Activated CD8-positive, alpha-beta memory T cell treated with anti-CD3 and anti-CD28 coated beads, Interleukin-2, amount 10 ng/mL, durations not matched to agents 7 days and 5 days (primary cell): ENCODE data around the gene ST14. TPM values are rescaled to one million over a fixed set of nuclear protein-coding genes. Genes with fewer than 3 reads are reported as not detected.
"Not testable (repeated sequence)": the region's sequence is repeated elsewhere in the genome, so short reads cannot be mapped to it uniquely, and the experiment has no call there.

ENCODE experiments used
- ATAC-seq: fragments of 150-1000 bp; cut with Tn5 transposase; one replicate; pipeline ENCODE4 v1.10.0; 2021; ENCODE audit warnings: moderate library complexity
- CTCF ChIA-PET: fragments of 350-600 bp; sonication (Branson Sonifier 250); formaldehyde crosslinking; loops from one replicate; lab custom pipeline; 2021; ENCODE audit warnings: antibody characterized with exemption; lab: Charles Lee
- DNase-seq: peaks from one replicate; pipeline ENCODE4 v3.0.0-alpha.2; 2020
- H3K27ac Mint-ChIP-seq: one replicate; pipeline ENCODE4 v1.8.0; 2021; ENCODE audit warnings: mild to moderate bottlenecking, mixed read lengths
- H3K27me3 Mint-ChIP-seq: one replicate; pipeline ENCODE4 v1.8.0; 2021; ENCODE audit warnings: mixed read lengths
- H3K36me3 Mint-ChIP-seq: one replicate; pipeline ENCODE4 v1.8.0; 2021; ENCODE audit warnings: mild to moderate bottlenecking, mixed read lengths
- H3K4me1 Mint-ChIP-seq: one replicate; pipeline ENCODE4 v1.8.0; 2021; ENCODE audit warnings: mixed read lengths
- H3K4me3 Mint-ChIP-seq: one replicate; pipeline ENCODE4 v1.8.0; 2021; ENCODE audit warnings: mild to moderate bottlenecking, moderate library complexity, mixed read lengths
- H3K9me3 Mint-ChIP-seq: one replicate; pipeline ENCODE4 v1.8.0; 2022; ENCODE audit warnings: low read depth, mixed read lengths
- total RNA-seq, 2 experiments: library from RNA; stranded (reverse); gene quantifications; one replicate each; pipeline ENCODE4 v1.2.3, GENCODE V29; 2021

The ST14 gene
- total RNA-seq, 2 experiments from 2014 or later = not detected

DNA sequence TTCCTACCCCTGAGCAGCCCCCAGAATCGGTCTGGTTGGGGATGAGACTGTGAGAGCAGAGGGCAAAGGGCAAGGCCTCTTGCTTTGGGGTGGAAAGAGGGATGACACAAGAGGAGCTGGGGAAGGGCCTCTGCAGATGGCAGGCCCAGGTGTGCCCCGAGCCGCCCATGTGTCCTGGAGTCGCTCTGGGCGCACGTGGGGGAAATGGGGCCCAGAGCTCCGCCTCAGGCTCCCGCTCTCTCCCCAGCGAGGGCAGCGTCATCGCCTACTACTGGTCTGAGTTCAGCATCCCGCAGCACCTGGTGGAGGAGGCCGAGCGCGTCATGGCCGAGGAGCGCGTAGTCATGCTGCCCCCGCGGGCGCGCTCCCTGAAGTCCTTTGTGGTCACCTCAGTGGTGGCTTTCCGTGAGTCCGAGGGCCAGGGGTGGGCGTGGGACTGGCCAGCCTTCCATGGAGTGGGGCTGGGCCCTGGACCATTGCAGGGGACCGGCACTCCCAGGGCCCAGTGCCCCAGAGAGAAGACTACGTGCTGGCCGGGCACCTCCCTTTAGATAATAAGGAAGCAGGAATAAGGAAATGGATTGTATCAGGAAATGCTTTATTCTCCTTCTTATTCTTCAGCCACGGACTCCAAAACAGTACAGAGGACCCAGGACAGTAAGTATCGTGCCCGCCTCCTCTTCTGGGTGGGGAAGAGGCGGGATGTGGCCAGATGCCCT is 30.1 kb downstream of the ST14 start:
- H3K9me3 Mint-ChIP-seq = no peaks in the 10 kb centered on the region
- H3K27me3 Mint-ChIP-seq = peaks cover 6% of the 10 kb centered on the region
- H3K4me3 Mint-ChIP-seq = no peak overlapping the region
- ATAC-seq (no peak), DNase-seq (no peak)
- no peaks in the 10 kb centered on the region for H3K36me3 Mint-ChIP-seq
- CTCF ChIA-PET = no interaction called here
- no peak overlapping the region for H3K27ac Mint-ChIP-seq
- H3K4me1 Mint-ChIP-seq = no peaks in the 10 kb centered on the region

DNA sequence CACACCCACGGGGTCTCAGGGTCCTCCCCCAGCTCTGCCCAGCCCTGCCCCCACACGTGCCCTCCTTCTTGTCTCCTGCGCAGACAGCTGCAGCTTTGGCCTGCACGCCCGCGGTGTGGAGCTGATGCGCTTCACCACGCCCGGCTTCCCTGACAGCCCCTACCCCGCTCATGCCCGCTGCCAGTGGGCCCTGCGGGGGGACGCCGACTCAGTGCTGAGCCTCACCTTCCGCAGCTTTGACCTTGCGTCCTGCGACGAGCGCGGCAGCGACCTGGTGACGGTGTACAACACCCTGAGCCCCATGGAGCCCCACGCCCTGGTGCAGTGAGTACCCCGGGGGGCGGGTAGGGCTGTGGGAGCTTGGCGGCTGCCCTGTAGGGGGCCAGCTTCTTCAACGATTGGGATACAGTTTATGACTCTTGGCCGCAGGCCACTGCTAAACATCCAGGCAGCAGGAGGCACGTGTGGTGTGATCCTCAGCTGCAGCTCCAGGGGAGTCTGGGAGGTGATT is 30.8 kb downstream of the ST14 start:
- DNase-seq (no peak), ATAC-seq (no peak)
- H3K4me3 Mint-ChIP-seq = no peak overlapping the region
- no peaks in the 10 kb centered on the region for H3K36me3 Mint-ChIP-seq
- CTCF ChIA-PET = no interaction called here
- no peaks in the 10 kb centered on the region for H3K4me1 Mint-ChIP-seq
- H3K9me3 Mint-ChIP-seq = no peaks in the 10 kb centered on the region
- no peaks in the 10 kb centered on the region for H3K27me3 Mint-ChIP-seq
- H3K27ac Mint-ChIP-seq = no peak overlapping the region

DNA sequence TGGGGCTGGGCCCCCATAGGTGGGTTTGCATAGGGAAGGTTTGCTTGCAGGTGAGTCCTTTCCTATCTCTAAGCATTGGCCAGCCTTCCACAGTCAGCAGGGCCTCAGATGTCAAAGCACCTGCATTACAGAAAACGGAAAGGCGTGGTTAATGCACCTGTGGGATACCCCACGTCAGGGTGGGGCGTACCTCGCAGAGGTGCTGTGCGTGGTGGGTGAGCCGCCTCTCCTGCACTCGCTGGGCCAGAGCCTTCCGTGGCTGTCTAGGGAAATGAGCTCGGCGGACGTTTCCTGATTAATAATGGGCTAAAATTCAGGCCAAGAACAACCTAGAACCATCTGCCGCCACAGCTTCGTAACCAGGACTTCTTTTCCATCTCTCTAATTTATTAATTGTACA is 32.3 kb downstream of the ST14 start:
- no peaks in the 10 kb centered on the region for H3K27me3 Mint-ChIP-seq
- no peak for DNase-seq
- ATAC-seq = no peak
- H3K4me3 Mint-ChIP-seq = no peak overlapping the region
- no peaks in the 10 kb centered on the region for H3K9me3 Mint-ChIP-seq
- H3K36me3 Mint-ChIP-seq = no peaks in the 10 kb centered on the region
- H3K27ac Mint-ChIP-seq = no peak overlapping the region
- no peaks in the 10 kb centered on the region for H3K4me1 Mint-ChIP-seq
- CTCF ChIA-PET = interaction anchor here (1.2 kb wide), 1 partner anchor 21 kb away, joined by 3 read pairs; no protein-coding TSS in a partner anchor

DNA sequence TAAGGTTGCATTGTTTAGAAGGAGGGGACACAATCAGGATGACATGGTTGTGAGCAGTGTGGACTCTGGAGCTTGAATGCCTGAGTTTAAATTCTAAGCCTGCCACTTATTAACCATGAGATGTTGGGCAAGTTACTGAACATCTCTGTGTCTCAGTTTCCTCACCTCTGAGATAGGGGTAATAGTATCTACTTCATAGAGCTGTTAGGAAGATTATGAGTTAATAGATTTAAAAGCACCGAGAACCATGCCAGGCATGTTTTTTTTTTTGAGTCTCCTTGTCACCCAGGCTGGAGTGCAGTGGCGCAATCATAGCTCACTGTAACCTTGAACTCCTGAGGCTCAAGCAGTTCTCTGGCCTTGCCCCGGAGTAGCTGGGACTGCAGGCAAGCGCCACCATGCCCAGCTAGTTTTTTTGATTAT is 33.3 kb downstream of the ST14 start:
- no peaks in the 10 kb centered on the region for H3K9me3 Mint-ChIP-seq
- no peaks in the 10 kb centered on the region for H3K36me3 Mint-ChIP-seq
- DNase-seq (no peak), ATAC-seq (no peak)
- no peaks in the 10 kb centered on the region for H3K27me3 Mint-ChIP-seq
- no peaks in the 10 kb centered on the region for H3K4me1 Mint-ChIP-seq
- H3K4me3 Mint-ChIP-seq = no peak overlapping the region
- CTCF ChIA-PET = no interaction called here
- no peak overlapping the region for H3K27ac Mint-ChIP-seq

GRCh38 chr11:130193551-130193950 is 34.0 kb downstream of the ST14 start:
- H3K27ac Mint-ChIP-seq, CTCF ChIA-PET, H3K4me3 Mint-ChIP-seq, H3K27me3 Mint-ChIP-seq, DNase-seq, ATAC-seq, H3K36me3 Mint-ChIP-seq, H3K4me1 Mint-ChIP-seq, H3K9me3 Mint-ChIP-seq: not testable (repeated sequence)

GRCh38 chr11:130194241-130195023 is 34.9 kb downstream of the ST14 start:
- CTCF ChIA-PET = no interaction called here
- no peaks in the 10 kb centered on the region for H3K36me3 Mint-ChIP-seq
- no peak for ATAC-seq

DNA sequence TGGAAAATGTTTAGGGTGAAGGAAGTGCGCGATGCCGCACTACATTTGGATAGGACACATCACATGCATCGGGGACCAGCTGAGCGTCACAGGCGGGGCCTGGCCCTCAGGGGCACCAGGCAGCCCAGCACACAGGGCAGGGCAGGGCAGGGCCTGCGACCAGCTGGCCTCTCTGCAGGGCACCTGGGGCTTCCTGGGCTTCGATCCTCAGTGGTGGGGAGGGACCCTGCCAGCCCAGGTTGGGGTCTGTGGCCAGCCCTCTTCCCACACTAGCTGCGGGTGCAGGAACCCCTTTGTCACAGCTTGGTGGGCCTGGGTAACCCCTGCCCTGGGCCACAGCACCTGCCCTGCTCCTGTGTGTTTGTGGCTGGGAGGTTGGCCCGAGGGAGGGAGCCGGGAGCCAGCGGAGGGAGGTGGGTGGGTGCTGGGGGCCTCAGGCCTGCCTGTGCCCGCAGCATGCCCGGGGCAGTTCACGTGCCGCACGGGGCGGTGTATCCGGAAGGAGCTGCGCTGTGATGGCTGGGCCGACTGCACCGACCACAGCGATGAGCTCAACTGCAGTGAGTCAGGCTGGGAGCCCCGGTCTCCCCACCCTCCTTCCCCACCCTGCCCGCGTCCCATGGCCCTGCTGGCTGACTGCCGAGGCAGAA is 37.9 kb downstream of the ST14 start:
- no peak overlapping the region for H3K4me3 Mint-ChIP-seq
- CTCF ChIA-PET = no interaction called here
- H3K27me3 Mint-ChIP-seq = no peaks in the 10 kb centered on the region
- DNase-seq (no peak), ATAC-seq (no peak)
- no peaks in the 10 kb centered on the region for H3K4me1 Mint-ChIP-seq
- H3K27ac Mint-ChIP-seq = no peak overlapping the region
- no peaks in the 10 kb centered on the region for H3K9me3 Mint-ChIP-seq
- H3K36me3 Mint-ChIP-seq = no peaks in the 10 kb centered on the region

More at GRCh38 chr11:130194241-130195023, 34.9 kb downstream of the ST14 start:
- Mint-ChIP-seq H3K27ac (no peak overlapping the region), H3K27me3 (no peaks in the 10 kb centered on the region), H3K9me3 (no peaks in the 10 kb centered on the region), H3K4me1 (no peaks in the 10 kb centered on the region), H3K4me3 (no peak overlapping the region)
- no peak for DNase-seq

GRCh38 chr11:130198292-130198691 is 38.7 kb downstream of the ST14 start:
- H3K27me3 Mint-ChIP-seq = no peaks in the 10 kb centered on the region
- H3K36me3 Mint-ChIP-seq = no peaks in the 10 kb centered on the region
- no peaks in the 10 kb centered on the region for H3K4me1 Mint-ChIP-seq
- no peak overlapping the region for H3K27ac Mint-ChIP-seq
- ATAC-seq = no peak
- no peak overlapping the region for H3K4me3 Mint-ChIP-seq
- H3K9me3 Mint-ChIP-seq = no peaks in the 10 kb centered on the region
- CTCF ChIA-PET = no interaction called here
- no peak for DNase-seq

- Mint-ChIP-seq H3K4me1 (no peaks in the 10 kb centered on the region), H3K36me3 (no peaks in the 10 kb centered on the region), H3K4me3 (no peak overlapping the region), H3K27ac (no peak overlapping the region), H3K27me3 (no peaks in the 10 kb centered on the region), H3K9me3 (no peaks in the 10 kb centered on the region)
- CTCF ChIA-PET = no interaction called here
- DNase-seq (no peak), ATAC-seq (no peak)
These were observed 39.4 kb downstream of the ST14 start for GRCh38 chr11:130198964-130199363.

- Mint-ChIP-seq H3K9me3 (no peaks in the 10 kb centered on the region), H3K36me3 (no peaks in the 10 kb centered on the region), H3K4me3 (no peak overlapping the region), H3K27ac (no peak overlapping the region), H3K27me3 (no peaks in the 10 kb centered on the region), H3K4me1 (no peaks in the 10 kb centered on the region)
- ATAC-seq (no peak), DNase-seq (no peak)
- CTCF ChIA-PET = no interaction called here
These were observed 40.2 kb downstream of the ST14 start for GRCh38 chr11:130199792-130200191.

GRCh38 chr11:130201026-130201425 is 41.4 kb downstream of the ST14 start:
- no peak for DNase-seq
- Mint-ChIP-seq H3K4me3 (no peak overlapping the region), H3K4me1 (no peaks in the 10 kb centered on the region), H3K36me3 (no peaks in the 10 kb centered on the region), H3K27ac (no peak overlapping the region), H3K9me3 (no peaks in the 10 kb centered on the region), H3K27me3 (no peaks in the 10 kb centered on the region)
- CTCF ChIA-PET = interaction anchor here (1.3 kb wide), 1 partner anchor 12 kb away, joined by 3 read pairs; no protein-coding TSS in a partner anchor
- no peak for ATAC-seq

- Mint-ChIP-seq H3K36me3 (no peaks in the 10 kb centered on the region), H3K4me1 (no peaks in the 10 kb centered on the region), H3K9me3 (no peaks in the 10 kb centered on the region), H3K27me3 (no peaks in the 10 kb centered on the region), H3K27ac (no peak overlapping the region), H3K4me3 (no peak overlapping the region)
- ATAC-seq (no peak), DNase-seq (no peak)
- CTCF ChIA-PET = interaction anchor here (0.7 kb wide), 1 partner anchor 11 kb away, joined by 3 read pairs; no protein-coding TSS in a partner anchor
These were observed 42.6 kb downstream of the ST14 start for GRCh38 chr11:130202009-130202817.
